DOHH2 (cell line): ENCODE data around the gene CSE1L.

Source experiments
- H3F3A ChIP-seq: fragments of 200-600 bp; sonication (generic), shearing (Covaris generic); 2 replicates; pipeline ENCODE4 v1.6.0; 2016; ENCODE audit warnings: antibody characterized with exemption, mild to moderate bottlenecking; ENCODE audit not compliant: control insufficient read depth, insufficient read depth
- H3K27ac ChIP-seq: fragments of 200-600 bp; sonication (generic); 2 replicates; pipeline ENCODE4 v1.5.1; 2014; ENCODE audit warnings: low read depth, mild to moderate bottlenecking, low read length, moderate library complexity
- H3K27me3 ChIP-seq: fragments of 200-600 bp; sonication (generic); 2 replicates; pipeline ENCODE4 v1.6.1; 2014; ENCODE audit warnings: mild to moderate bottlenecking, low read length, mixed read lengths; ENCODE audit not compliant: control insufficient read depth
- H3K36me3 ChIP-seq: fragments of 200-600 bp; sonication (generic); 2 replicates; pipeline ENCODE4 v1.6.1; 2014; ENCODE audit warnings: mild to moderate bottlenecking, low read length, moderate library complexity, mixed read lengths; ENCODE audit not compliant: control insufficient read depth
- H3K4me1 ChIP-seq: fragments of 200-600 bp; sonication (generic); 2 replicates; pipeline ENCODE4 v1.6.1; 2014; ENCODE audit warnings: mild to moderate bottlenecking, low read length, mixed read lengths; ENCODE audit not compliant: control insufficient read depth
- H3K4me2 ChIP-seq: fragments of 200-600 bp; sonication (generic); 2 replicates; pipeline ENCODE4 v1.6.0; 2014; ENCODE audit warnings: mild to moderate bottlenecking, low read length, moderate library complexity
- H3K4me3 ChIP-seq: fragments of 200-600 bp; sonication (generic); 2 replicates; pipeline ENCODE4 v1.5.1; 2014; ENCODE audit warnings: mild to moderate bottlenecking, low read length, mixed read lengths
- H3K79me2 ChIP-seq: fragments of 200-600 bp; sonication (generic); 2 replicates; pipeline ENCODE4 v1.6.1; 2014; ENCODE audit warnings: mild to moderate bottlenecking, low read length, mixed read lengths; ENCODE audit not compliant: control insufficient read depth
- H3K9me2 ChIP-seq: fragments of 200-600 bp; sonication (generic); replicated peaks from 2 replicates; pipeline ENCODE4 v1.6.1; 2014; ENCODE audit warnings: mild to moderate bottlenecking, low read length, mixed read lengths; ENCODE audit not compliant: control insufficient read depth
- H3K9me3 ChIP-seq: fragments of 200-600 bp; sonication (generic); 2 replicates; pipeline ENCODE4 v1.6.1; 2014; ENCODE audit warnings: antibody characterized with exemption, low read length, mixed read lengths; ENCODE audit not compliant: control insufficient read depth, insufficient read depth
- H4K20me1 ChIP-seq: fragments of 200-600 bp; sonication (generic); 2 replicates; pipeline ENCODE4 v1.6.0; 2014; ENCODE audit warnings: low read depth, mild to moderate bottlenecking, antibody characterized with exemption, low read length, moderate library complexity; ENCODE audit not compliant: control insufficient read depth, insufficient read depth
- CTCF ChIP-seq: fragments of 200-600 bp; sonication (generic); IDR thresholded peaks from one replicate; pipeline ENCODE4 v1.5.1; 2014; ENCODE audit warnings: antibody characterized with exemption, mild to moderate bottlenecking, low read depth, low read length; ENCODE audit not compliant: poor library complexity, severe bottlenecking
- EZH2phosphoT487 ChIP-seq: fragments of 200-600 bp; sonication (generic); IDR thresholded peaks from 2 replicates; pipeline ENCODE4 v1.6.1; 2017; ENCODE audit warnings: borderline replicate concordance, mild to moderate bottlenecking, antibody characterized with exemption, low read length, moderate library complexity, mixed read lengths

The CSE1L gene

GRCh38 chr20:49052334-49052733 is 6.2 kb downstream of the CSE1L start:
- H3K4me2 ChIP-seq, result peak overlapping the region; percentile 13

GRCh38 chr20:49054056-49054643 is 8.0 kb downstream of the CSE1L start:
- Histone ChIP-seq H3F3A (peaks cover 3% of the 10 kb centered on the region; the same call in 1 of the 2 replicates), H3K79me2 (peaks cover 100% of the 10 kb centered on the region), H4K20me1 (peaks cover 40% of the 10 kb centered on the region), H3K27me3 (no peaks in the 10 kb centered on the region), H3K9me2 (no peaks in the 10 kb centered on the region), H3K4me1 (peaks cover 57% of the 10 kb centered on the region), H3K4me2 (peak overlapping the region; percentile 9; the same call in 1 of the 2 replicates), H3K9me3 (no peaks in the 10 kb centered on the region), H3K4me3 (no peak overlapping the region), H3K27ac (no peak overlapping the region), H3K36me3 (peaks cover 87% of the 10 kb centered on the region)
- no peak for TF ChIP-seq CTCF
- TF ChIP-seq EZH2phosphoT487, result no peak

More at GRCh38 chr20:49052334-49052733, 6.2 kb downstream of the CSE1L start:
- H3K79me2 ChIP-seq, result peaks cover 100% of the 10 kb centered on the region
- H3K9me3 ChIP-seq, result no peaks in the 10 kb centered on the region
- H3F3A ChIP-seq, result no peaks in the 10 kb centered on the region
- H3K4me3 ChIP-seq, result peak overlapping the region; percentile 1; the same call in 1 of the 2 replicates
- no peaks in the 10 kb centered on the region for H3K9me2 ChIP-seq
- H4K20me1 ChIP-seq, result peaks cover 55% of the 10 kb centered on the region
- H3K4me1 ChIP-seq, result peaks cover 73% of the 10 kb centered on the region
- TF ChIP-seq EZH2phosphoT487 (no peak), CTCF (no peak)
- no peak overlapping the region for H3K27ac ChIP-seq
- H3K27me3 ChIP-seq, result no peaks in the 10 kb centered on the region
- H3K36me3 ChIP-seq, result peaks cover 86% of the 10 kb centered on the region

- no peak overlapping the region for H3K4me2 ChIP-seq
- H3K36me3 ChIP-seq, result peaks cover 82% of the 10 kb centered on the region
- no peaks in the 10 kb centered on the region for H3K9me2 ChIP-seq
- no peak overlapping the region for H3K27ac ChIP-seq
- no peak overlapping the region for H3K4me3 ChIP-seq
- H3K27me3 ChIP-seq, result no peaks in the 10 kb centered on the region
- H3K9me3 ChIP-seq, result no peaks in the 10 kb centered on the region
- peaks cover 67% of the 10 kb centered on the region for H3K79me2 ChIP-seq
- H4K20me1 ChIP-seq, result peaks cover 10% of the 10 kb centered on the region; the same call in 1 of the 2 replicates
- TF ChIP-seq EZH2phosphoT487 (no peak), CTCF (no peak)
- peaks cover 11% of the 10 kb centered on the region; the same call in 1 of the 2 replicates for H3F3A ChIP-seq
- H3K4me1 ChIP-seq, result no peaks in the 10 kb centered on the region
These were observed 17.2 kb downstream of the CSE1L start for GRCh38 chr20:49063279-49063678.
